Peyer's patch (tissue), 4 donors: ENCODE measurements around the gene PRKCZ.

Source experiments
- POLR2A ChIP-seq, 2 donors: fragments of 450-650 bp; IDR thresholded peaks; one replicate each; pipeline ENCODE4 v1.5.1; 2017; ENCODE audit warnings: antibody characterized with exemption in 2 of 2, mild to moderate bottlenecking in 2 of 2, moderate library complexity in 2 of 2
- TF ChIP-seq, protein P1 (sequence below), 6 experiments: fragments of 450-650 bp in 4 of 6; fragments of 200-600 bp in 2 of 6; sonication (generic) in 1 of 6; IDR thresholded peaks; one replicate each; pipeline ENCODE4 v1.5.1; 2017 to 2019; ENCODE audit warnings: antibody characterized with exemption in 6 of 6, mild to moderate bottlenecking in 3 of 6, moderate library complexity in 1 of 6

DNA sequence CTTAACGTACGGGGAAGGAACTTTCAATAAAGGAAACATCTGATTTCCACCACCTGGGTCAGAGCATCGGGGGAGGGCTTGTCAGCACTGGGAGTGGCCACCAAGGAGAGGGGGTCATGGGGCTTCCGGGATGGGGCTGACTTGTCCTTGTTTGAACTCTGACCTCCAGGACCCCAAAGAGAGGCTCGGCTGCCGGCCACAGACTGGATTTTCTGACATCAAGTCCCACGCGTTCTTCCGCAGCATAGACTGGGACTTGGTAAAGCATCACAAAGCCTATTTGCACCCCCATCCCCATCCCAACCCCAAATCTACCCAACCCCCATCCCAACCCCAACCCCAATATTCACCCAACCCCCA, 124.8 kb downstream of the PRKCZ start:
- TF ChIP-seq, protein P1, sequence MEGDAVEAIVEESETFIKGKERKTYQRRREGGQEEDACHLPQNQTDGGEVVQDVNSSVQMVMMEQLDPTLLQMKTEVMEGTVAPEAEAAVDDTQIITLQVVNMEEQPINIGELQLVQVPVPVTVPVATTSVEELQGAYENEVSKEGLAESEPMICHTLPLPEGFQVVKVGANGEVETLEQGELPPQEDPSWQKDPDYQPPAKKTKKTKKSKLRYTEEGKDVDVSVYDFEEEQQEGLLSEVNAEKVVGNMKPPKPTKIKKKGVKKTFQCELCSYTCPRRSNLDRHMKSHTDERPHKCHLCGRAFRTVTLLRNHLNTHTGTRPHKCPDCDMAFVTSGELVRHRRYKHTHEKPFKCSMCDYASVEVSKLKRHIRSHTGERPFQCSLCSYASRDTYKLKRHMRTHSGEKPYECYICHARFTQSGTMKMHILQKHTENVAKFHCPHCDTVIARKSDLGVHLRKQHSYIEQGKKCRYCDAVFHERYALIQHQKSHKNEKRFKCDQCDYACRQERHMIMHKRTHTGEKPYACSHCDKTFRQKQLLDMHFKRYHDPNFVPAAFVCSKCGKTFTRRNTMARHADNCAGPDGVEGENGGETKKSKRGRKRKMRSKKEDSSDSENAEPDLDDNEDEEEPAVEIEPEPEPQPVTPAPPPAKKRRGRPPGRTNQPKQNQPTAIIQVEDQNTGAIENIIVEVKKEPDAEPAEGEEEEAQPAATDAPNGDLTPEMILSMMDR (IDR thresholded peaks at IDR 0.05): no peak
- no peak for TF ChIP-seq POLR2A (IDR thresholded peaks at IDR 0.05)
